Adrenal gland (tissue), 12 donors: Measurements from ENCODE around the gene RABL6. TPM values are rescaled to one million over a fixed set of nuclear protein-coding genes. Genes with fewer than 3 reads are reported as not detected.
"Not testable (repeated sequence)": the region's sequence is repeated elsewhere in the genome, so short reads cannot be mapped to it uniquely, and the experiment has no call there.

Experiments used
- DNase-seq, 7 donors: peaks; one replicate each; pipeline ENCODE4 v3.0.0-alpha.2; 2019 to 2020
- H3K27ac ChIP-seq, 5 donors: fragments of 200-600 bp; sonication (generic) in 4 of 5; 1 replicate in 3 of 5; 2 replicates in 2 of 5; pipeline versions ENCODE4 v1.5.1 to v1.8.0; 2016 to 2020; ENCODE audit warnings: mild to moderate bottlenecking in 1 of 5
- H3K27me3 ChIP-seq: fragments of 200-600 bp; 2 replicates; pipeline ENCODE4 v1.8.0; 2021
- H3K36me3 ChIP-seq, 2 donors: fragments of 200-600 bp; replicated peaks in 1 of 2; 1 replicate in 1 of 2; 2 replicates in 1 of 2; pipeline versions ENCODE4 v1.5.1 to v1.8.0; 2018 to 2022
- H3K4me1 ChIP-seq, 2 donors: fragments of 200-600 bp; replicated peaks in 1 of 2; 1 replicate in 1 of 2; 2 replicates in 1 of 2; pipeline versions ENCODE4 v1.5.1 to v1.8.0; 2018 to 2021
- H3K4me3 ChIP-seq, 4 donors: fragments of 200-600 bp; sonication (generic) in 3 of 4; one replicate each; pipeline ENCODE4 v1.5.1; 2016 to 2018
- H3K9me3 ChIP-seq, 3 donors: fragments of 200-600 bp; sonication (generic) in 1 of 3; replicated peaks in 1 of 3; 1 replicate in 2 of 3; 2 replicates in 1 of 3; pipeline versions ENCODE4 v1.5.1 to v1.8.0; 2016 to 2021
- CTCF ChIP-seq, 6 experiments: fragments of 450-650 bp in 4 of 6; fragments of 200-600 bp in 2 of 6; sonication (generic) in 1 of 6; IDR thresholded peaks; 1 replicate in 5 of 6; 2 replicates in 1 of 6; pipeline versions ENCODE4 v1.5.1 to v1.8.0; 2016 to 2021; ENCODE audit warnings: antibody characterized with exemption in 6 of 6, mild to moderate bottlenecking in 2 of 6, moderate library complexity in 1 of 6
- POLR2A ChIP-seq, 2 donors: fragments of 450-650 bp; IDR thresholded peaks; one replicate each; pipeline ENCODE4 v1.6.1; 2017; ENCODE audit warnings: antibody characterized with exemption in 2 of 2, mild to moderate bottlenecking in 2 of 2, moderate library complexity in 1 of 2
- WGBS, 4 donors: extraction: QIAGEN DNeasy Blood & Tissue Kit in 2 of 4; methylation state at CpG; one replicate each; pipeline versions ENCODE4 v1.1.5 to v1.1.7; 2013 to 2017; 5-methylcytosine and 5-hydroxymethylcytosine counted together
- intact Hi-C, 2 donors: fragments of 100-400 bp; cut with DNase I; formaldehyde crosslinking; loops; one replicate each; pipeline versions ENCODE4 v1.14.1 to v1.15.0; 2022 to 2023
- polyA plus RNA-seq, 3 donors: library from polyadenylated mRNA; stranded (reverse); fragments of 200-250 nt in 2 of 3; fragments of 350-450 nt in 1 of 3; fragmentation: Illumina TruSeq in 1 of 3; extraction: RNeasy Lipid Tissue Mini Kit (QIAGEN cat#74804) in 1 of 3; gene quantifications; one replicate each; pipeline ENCODE4 v1.2.3, GENCODE V29; 2013 to 2014
- total RNA-seq, 9 donors: library from RNA; depleted of rRNA in 4 of 9; stranded (reverse); fragments of >200 nt in 4 of 9; fragments of 120-200 nt in 1 of 9; fragmentation: NEBNext Ultra II Directional in 1 of 9; extraction: Animal tissue kit (Norgen Biotek cat#: 25700) in 1 of 9; gene quantifications; one replicate each; pipeline versions ENCODE4 v1.1.0 to v1.2.4, GENCODE V29; 2013 to 2023
- donor health status: healthy with polysubstance abuse.
- donor health status: Bipolar disorder and iron deficiency.
- donor health status: DM: yes; HTN: yes; CAD: no.
- donor health status: DM: no; HTN: no; CAD: no.
- donor health status: DM: no; HTN: no; CAD: no.
- donor health status: DM: yes; HTN: yes; CAD: no.

The RABL6 gene
- total and polyA plus RNA-seq, 12 donors, result 20.9 to 150 (median 61.0) TPM

- Histone ChIP-seq H3K36me3 (peaks cover 0 to 14% of the 10 kb centered on the region in 2 donors), H3K27me3 (no peaks in the 10 kb centered on the region), H3K27ac (peak overlapping the region in 2 of 5 donors; percentile 34 to 88), H3K4me1 (peaks cover 17 to 35% of the 10 kb centered on the region in 2 donors), H3K4me3 (no peak overlapping the region), H3K9me3 (no peaks in the 10 kb centered on the region)
- intact Hi-C loops, result loop anchor here (10.0 kb wide), 2 partner anchors 46 to 104 kb away; partner anchors contain the start of genes C8G (in 1 of the 2), CCDC183 (in 1 of the 2), FBXW5 (in 1 of the 2) and TMEM141 (in 1 of the 2)
- DNase-seq, result no peak
- WGBS, 4 donors, result 71 to 83% (median 75%) methylated on average over 18 to 32 of the region's 32 CpGs
- TF ChIP-seq POLR2A (IDR thresholded peaks at IDR 0.05) (no peak), CTCF (IDR thresholded peaks at IDR 0.05) (no peak)
These were observed 32.6 kb downstream of the RABL6 start for GRCh38 chr9:136840140-136840876.

GRCh38 chr9:136840877-136841645 lies 33.3 kb downstream of the RABL6 start:
- H3K27ac ChIP-seq, result peak overlapping the region in 3 of 5 donors; percentile 26 to 88 (median 34)
- intact Hi-C loops, result loop anchor here (10.0 kb wide), 2 partner anchors 46 to 104 kb away; partner anchors contain the start of genes C8G (in 1 of the 2), CCDC183 (in 1 of the 2), FBXW5 (in 1 of the 2) and TMEM141 (in 1 of the 2)
- no peaks in the 10 kb centered on the region for H3K9me3 ChIP-seq
- H3K4me3 ChIP-seq, result no peak overlapping the region
- no peaks in the 10 kb centered on the region for H3K27me3 ChIP-seq
- TF ChIP-seq CTCF (IDR thresholded peaks at IDR 0.05) (no peak), POLR2A (IDR thresholded peaks at IDR 0.05) (no peak)
- WGBS, 4 donors, result 59 to 87% (median 69%) methylated on average over 3 to 28 of the region's 28 CpGs
- H3K36me3 ChIP-seq, result peaks cover 0 to 14% of the 10 kb centered on the region in 2 donors
- peak; percentile 68 to 89 (median 81) for DNase-seq
- H3K4me1 ChIP-seq, result peaks cover 17 to 35% of the 10 kb centered on the region in 2 donors

- Histone ChIP-seq H3K4me1 (peaks cover 17 to 35% of the 10 kb centered on the region in 2 donors), H3K36me3 (peaks cover 0 to 14% of the 10 kb centered on the region in 2 donors), H3K4me3 (peak overlapping the region in 1 of 4 donors; percentile 55), H3K27ac (peak overlapping the region in 3 of 5 donors; percentile 43 to 88 (median 81))
- peak in 2 of 7 donors; percentile 25 to 40 for DNase-seq
- not testable (repeated sequence) for H3K9me3 ChIP-seq, H3K27me3 ChIP-seq
- intact Hi-C loops, result loop anchor here (10.0 kb wide), 2 partner anchors 47 to 103 kb away; partner anchors contain the start of genes C8G (in 1 of the 2), CCDC183 (in 1 of the 2), FBXW5 (in 1 of the 2) and TMEM141 (in 1 of the 2)
- 23 to 26% (median 24%) methylated on average over 9 to 16 of the region's 16 CpGs; no CpG with 5 or more reads in 1 of the 4 donors for WGBS, 4 donors
These were observed 34.1 kb downstream of the RABL6 start for GRCh38 chr9:136841646-136842379.

DNA sequence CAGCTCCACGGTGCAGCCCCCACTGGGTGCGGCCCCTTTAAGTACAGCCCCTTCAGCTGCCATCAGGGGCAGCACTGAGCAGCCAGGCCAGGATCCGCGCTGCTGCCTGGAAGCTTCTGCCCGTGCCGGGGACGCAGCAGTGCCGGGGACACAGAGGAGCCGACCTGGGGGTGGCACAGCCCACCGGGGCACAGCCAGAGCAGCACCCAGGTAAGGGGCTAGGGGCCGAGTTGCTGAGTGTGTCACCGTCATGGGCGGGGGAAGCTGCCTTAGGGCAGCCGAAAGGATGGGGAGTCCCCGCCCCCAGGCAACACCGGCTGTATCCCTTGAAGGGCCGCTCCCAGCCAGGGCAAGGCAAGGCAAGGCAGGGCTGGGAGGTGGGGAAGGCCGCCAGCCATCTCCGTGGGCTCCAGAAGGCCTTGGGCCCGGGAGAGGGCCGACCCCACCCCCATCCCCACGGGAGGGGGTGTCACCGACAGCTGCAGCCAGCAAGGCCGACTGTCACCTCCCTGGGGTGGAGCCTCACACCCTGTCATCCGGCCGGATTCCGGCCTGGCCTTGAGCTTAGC lies 34.7 kb downstream of the RABL6 start, which contains the start of gene AJM1:
Gene AJM1 (plus strand): TSS at position 99 of the 569 bp plus-strand sequence. CDS start 1,937 bp downstream, outside the sequence.
- peak within 1 kb of the TSS in 4 of 5 donors; percentile 7 to 88 (median 62) for H3K27ac ChIP-seq
- H3K27me3 ChIP-seq, H3K9me3 ChIP-seq: not testable (repeated sequence)
- H3K36me3 ChIP-seq, result peaks cover 0 to 14% of the 10 kb centered on the region in 2 donors
- H3K4me3 ChIP-seq, result peak within 1 kb of the TSS in 1 of 4 donors; percentile 55
- peak; percentile 75 to 89 (median 81) for DNase-seq
- peak; percentile 73 to 93 (median 86) for TF ChIP-seq CTCF (IDR thresholded peaks at IDR 0.05)
- intact Hi-C loops, result loop anchor here (10.0 kb wide), 2 partner anchors 48 to 102 kb away; partner anchors contain the start of genes C8G (in 1 of the 2), CCDC183 (in 1 of the 2), FBXW5 (in 1 of the 2) and TMEM141 (in 1 of the 2)
- 0% methylated on average over 4 to 25 of the region's 27 CpGs for WGBS, 4 donors
- peaks cover 17 to 35% of the 10 kb centered on the region in 2 donors for H3K4me1 ChIP-seq

GRCh38 chr9:136843159-136843800 lies 35.5 kb downstream of the RABL6 start:
- intact Hi-C loops, result loop anchor here (10.0 kb wide), 2 partner anchors 48 to 102 kb away; partner anchors contain the start of genes C8G (in 1 of the 2), CCDC183 (in 1 of the 2), FBXW5 (in 1 of the 2) and TMEM141 (in 1 of the 2)
- DNase-seq, result peak in 2 of 7 donors; percentile 41 to 45
- peaks cover 17 to 35% of the 10 kb centered on the region in 2 donors for H3K4me1 ChIP-seq

More at GRCh38 chr9:136843159-136843800, 35.5 kb downstream of the RABL6 start:
- not testable (repeated sequence) for H3K9me3 ChIP-seq, H3K27me3 ChIP-seq
- peak overlapping the region in 2 of 5 donors; percentile 81 to 88 for H3K27ac ChIP-seq
- 1 to 14% (median 9%) methylated on average over 6 to 21 of the region's 21 CpGs for WGBS, 4 donors
- H3K36me3 ChIP-seq, result peaks cover 0 to 14% of the 10 kb centered on the region in 2 donors
- H3K4me3 ChIP-seq, result peak overlapping the region in 1 of 4 donors; percentile 55
